C4-2B (cell line): ENCODE results near the gene PPP1R12B.

Source experiments
- ZFX ChIP-seq: fragments of 450-650 bp; IDR thresholded peaks from 2 replicates; pipeline ENCODE4 v1.6.1; 2017
- TF ChIP-seq, protein P1 (sequence below): fragments of 450-650 bp; conservative IDR thresholded peaks from 2 replicates; pipeline ENCODE4 v1.5.1; 2017; ENCODE audit warnings: mild to moderate bottlenecking

DNA sequence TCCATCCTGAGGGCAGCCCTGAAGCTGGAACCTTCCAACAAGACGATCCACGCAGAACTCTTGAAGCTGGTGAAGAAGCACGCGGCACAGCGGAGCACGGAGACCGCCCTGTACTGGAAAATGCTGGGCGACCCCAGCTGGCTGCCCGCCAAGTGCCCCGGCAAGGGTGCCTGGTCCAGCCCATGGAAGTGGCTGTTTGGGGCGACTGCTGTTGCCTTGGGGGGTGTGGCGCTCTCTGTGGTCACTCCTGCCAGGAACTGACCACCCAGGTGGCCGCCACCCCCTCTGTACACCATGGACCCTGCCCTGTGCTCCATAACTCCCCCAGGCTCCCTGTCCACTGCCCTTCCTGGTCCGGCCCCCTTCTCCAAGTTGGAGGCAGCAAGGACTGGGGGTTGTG lies 90.8 kb downstream of the PPP1R12B start:
- TF ChIP-seq, protein P1, sequence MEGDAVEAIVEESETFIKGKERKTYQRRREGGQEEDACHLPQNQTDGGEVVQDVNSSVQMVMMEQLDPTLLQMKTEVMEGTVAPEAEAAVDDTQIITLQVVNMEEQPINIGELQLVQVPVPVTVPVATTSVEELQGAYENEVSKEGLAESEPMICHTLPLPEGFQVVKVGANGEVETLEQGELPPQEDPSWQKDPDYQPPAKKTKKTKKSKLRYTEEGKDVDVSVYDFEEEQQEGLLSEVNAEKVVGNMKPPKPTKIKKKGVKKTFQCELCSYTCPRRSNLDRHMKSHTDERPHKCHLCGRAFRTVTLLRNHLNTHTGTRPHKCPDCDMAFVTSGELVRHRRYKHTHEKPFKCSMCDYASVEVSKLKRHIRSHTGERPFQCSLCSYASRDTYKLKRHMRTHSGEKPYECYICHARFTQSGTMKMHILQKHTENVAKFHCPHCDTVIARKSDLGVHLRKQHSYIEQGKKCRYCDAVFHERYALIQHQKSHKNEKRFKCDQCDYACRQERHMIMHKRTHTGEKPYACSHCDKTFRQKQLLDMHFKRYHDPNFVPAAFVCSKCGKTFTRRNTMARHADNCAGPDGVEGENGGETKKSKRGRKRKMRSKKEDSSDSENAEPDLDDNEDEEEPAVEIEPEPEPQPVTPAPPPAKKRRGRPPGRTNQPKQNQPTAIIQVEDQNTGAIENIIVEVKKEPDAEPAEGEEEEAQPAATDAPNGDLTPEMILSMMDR = no peak
- no peak for TF ChIP-seq ZFX
